Neural cell (in vitro differentiated cells): ENCODE measurements around the gene ESF1.

Source experiments
- CTCF ChIP-seq: fragments of 450-650 bp; IDR thresholded peaks from 2 replicates; pipeline ENCODE4 v1.5.1; 2014; ENCODE audit warnings: antibody characterized with exemption, mild to moderate bottlenecking, moderate library complexity; ENCODE audit not compliant: poor library complexity, severe bottlenecking
- EP300 ChIP-seq: fragments of 450-650 bp; conservative IDR thresholded peaks from 2 replicates; pipeline ENCODE4 v1.6.1; 2014; ENCODE audit warnings: antibody characterized with exemption, mild to moderate bottlenecking, moderate library complexity; ENCODE audit not compliant: poor library complexity, severe bottlenecking
- EZH2 ChIP-seq: fragments of 200-600, 300-800 bp; shearing (Covaris generic), sonication (generic); IDR thresholded peaks from 2 replicates; pipeline ENCODE4 v1.6.1; 2014; ENCODE audit warnings: antibody characterized with exemption, low read length, borderline replicate concordance, mild to moderate bottlenecking; ENCODE audit not compliant: insufficient read depth, poor library complexity, severe bottlenecking
- MXI1 ChIP-seq: fragments of 450-650 bp; conservative IDR thresholded peaks from 2 replicates; pipeline ENCODE4 v1.6.1; 2014; ENCODE audit warnings: antibody characterized with exemption, mild to moderate bottlenecking; ENCODE audit not compliant: poor library complexity, severe bottlenecking
- POLR2AphosphoS5 ChIP-seq: IDR thresholded peaks from 2 replicates; pipeline ENCODE4 v1.6.1; 2012
- RAD21 ChIP-seq: fragments of 450-650 bp; conservative IDR thresholded peaks from 2 replicates; pipeline ENCODE4 v1.6.1; 2014; ENCODE audit warnings: antibody characterized with exemption, mild to moderate bottlenecking, moderate library complexity
- REST ChIP-seq: IDR thresholded peaks from 2 replicates; pipeline ENCODE4 v1.6.1; 2012; ENCODE audit warnings: borderline replicate concordance
- TAF1 ChIP-seq: IDR thresholded peaks from 2 replicates; pipeline ENCODE4 v1.6.1; 2012; ENCODE audit warnings: low read depth

- TF ChIP-seq CTCF = no peak
- TF ChIP-seq EZH2 = no peak
- no peak for TF ChIP-seq EP300
- TF ChIP-seq POLR2AphosphoS5 = no peak
- no peak for TF ChIP-seq RAD21
- TF ChIP-seq MXI1 = no peak
- no peak for TF ChIP-seq TAF1
- no peak for TF ChIP-seq REST
These were observed 107.5 kb downstream of the ESF1 start for GRCh38 chr20:13677241-13677640.
